HepG2 (cell line): ENCODE measurements around the gene RRBP1. TPM values are rescaled to one million over a fixed set of nuclear protein-coding genes. Genes with fewer than 3 reads are reported as not detected.

ENCODE experiments used
- MAF1 ChIP-seq: sonication (generic); formaldehyde crosslinking; IDR thresholded peaks from 2 replicates; pipeline ENCODE4 v1.5.0; 2020; ENCODE audit warnings: missing genetic modification reagents, borderline replicate concordance
- MTA3 ChIP-seq: sonication (generic); formaldehyde crosslinking; IDR thresholded peaks from 2 replicates; pipeline ENCODE4 v1.4.0; 2020; ENCODE audit warnings: missing genetic modification reagents
- SKIL ChIP-seq: sonication (generic); formaldehyde crosslinking; IDR thresholded peaks from 2 replicates; pipeline ENCODE4 v1.8.0; 2022; ENCODE audit warnings: missing genetic modification reagents, mild to moderate bottlenecking, moderate library complexity, borderline replicate concordance
- SMC3 ChIP-seq: IDR thresholded peaks from 2 replicates; pipeline ENCODE4 v1.6.1; 2011; ENCODE audit warnings: low read length, improper control_type of control experiment
- SRF ChIP-seq: IDR thresholded peaks from 2 replicates; pipeline ENCODE4 v1.6.1; 2011; ENCODE audit warnings: mild to moderate bottlenecking, low read depth, low read length, moderate library complexity
- ZBTB38 ChIP-seq: sonication (generic); formaldehyde crosslinking; IDR thresholded peaks from 2 replicates; pipeline ENCODE4 v1.5.1; 2020; ENCODE audit warnings: mild to moderate bottlenecking, missing genetic modification reagents
- ZIK1 ChIP-seq: sonication (generic); formaldehyde crosslinking; IDR thresholded peaks from 2 replicates; pipeline ENCODE4 v1.5.0; 2020; ENCODE audit warnings: mild to moderate bottlenecking, low read depth, missing genetic modification reagents, borderline replicate concordance
- ZNF318 ChIP-seq: sonication (generic); formaldehyde crosslinking; IDR thresholded peaks from 2 replicates; pipeline ENCODE4 v1.4.0; 2020; ENCODE audit warnings: mild to moderate bottlenecking, missing genetic modification reagents
- ZNF343 ChIP-seq: sonication (generic); formaldehyde crosslinking; IDR thresholded peaks from 2 replicates; pipeline ENCODE4 v1.4.0; 2020; ENCODE audit warnings: mild to moderate bottlenecking, missing genetic modification reagents
- ZSCAN5A ChIP-seq: sonication (generic); formaldehyde crosslinking; IDR thresholded peaks from 2 replicates; pipeline ENCODE4 v1.8.0; 2022; ENCODE audit warnings: mild to moderate bottlenecking, missing genetic modification reagents, borderline replicate concordance
- polyA plus RNA-seq, 8 experiments: library from polyadenylated mRNA; depleted of rRNA in 3 of 8; stranded (reverse) in 7 of 8; unstranded in 1 of 8; fragments of >200 nt; fragmentation: Illumina TruSeq in 4 of 8; extraction: Trizol in 4 of 8; gene quantifications; 2 replicates each; pipeline versions ENCODE4 v1.2.1 to v1.2.3, GENCODE V29; 2011 to 2016; ENCODE audit warnings: low read depth in 4 of 8, missing spikeins in 1 of 8, mixed read lengths in 1 of 8; ENCODE audit not compliant: insufficient read depth in 1 of 8
- total RNA-seq, 5 experiments: library from RNA; depleted of rRNA; stranded (reverse); fragments of >200 nt; fragmentation: Illumina TruSeq; extraction: Trizol; gene quantifications; 2 replicates each; pipeline ENCODE4 v1.2.3, GENCODE V29; 2016; ENCODE audit warnings: low read depth in 1 of 5
- TF ChIP-seq, protein P1 (sequence below): conservative IDR thresholded peaks from 2 replicates; pipeline ENCODE4 v1.6.1; 2018; ENCODE audit warnings: missing genetic modification reagents
- TF ChIP-seq, protein P2 (sequence below): sonication (generic); formaldehyde crosslinking; IDR thresholded peaks from 2 replicates; pipeline ENCODE4 v1.5.0; 2020; ENCODE audit warnings: mild to moderate bottlenecking, missing genetic modification reagents

RRBP1 gene
- total and polyA plus RNA-seq, 2 of the 13 experiments (the other 11 are each of a cell fraction or from before 2014, with no cell fraction given) = 150 to 222 TPM

- TF ChIP-seq, protein P1, sequence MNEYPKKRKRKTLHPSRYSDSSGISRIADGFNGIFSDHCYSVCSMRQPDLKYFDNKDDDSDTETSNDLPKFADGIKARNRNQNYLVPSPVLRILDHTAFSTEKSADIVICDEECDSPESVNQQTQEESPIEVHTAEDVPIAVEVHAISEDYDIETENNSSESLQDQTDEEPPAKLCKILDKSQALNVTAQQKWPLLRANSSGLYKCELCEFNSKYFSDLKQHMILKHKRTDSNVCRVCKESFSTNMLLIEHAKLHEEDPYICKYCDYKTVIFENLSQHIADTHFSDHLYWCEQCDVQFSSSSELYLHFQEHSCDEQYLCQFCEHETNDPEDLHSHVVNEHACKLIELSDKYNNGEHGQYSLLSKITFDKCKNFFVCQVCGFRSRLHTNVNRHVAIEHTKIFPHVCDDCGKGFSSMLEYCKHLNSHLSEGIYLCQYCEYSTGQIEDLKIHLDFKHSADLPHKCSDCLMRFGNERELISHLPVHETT (CRISPR knock-in tag) = peak; percentile 66
- TF ChIP-seq ZBTB38 (peak; percentile 86), SKIL (CRISPR knock-in tag) (no peak), ZNF343 (no peak), SMC3 (no peak), ZSCAN5A (CRISPR knock-in tag) (no peak), MAF1 (CRISPR knock-in tag) (no peak), ZIK1 (CRISPR knock-in tag) (peak; percentile 62; the same call in 1 of the 2 replicates), MTA3 (CRISPR knock-in tag) (no peak; the same call in 1 of the 2 replicates), SRF (no peak), ZNF318 (no peak; the same call in none of the 2 replicates)
- TF ChIP-seq, protein P2, sequence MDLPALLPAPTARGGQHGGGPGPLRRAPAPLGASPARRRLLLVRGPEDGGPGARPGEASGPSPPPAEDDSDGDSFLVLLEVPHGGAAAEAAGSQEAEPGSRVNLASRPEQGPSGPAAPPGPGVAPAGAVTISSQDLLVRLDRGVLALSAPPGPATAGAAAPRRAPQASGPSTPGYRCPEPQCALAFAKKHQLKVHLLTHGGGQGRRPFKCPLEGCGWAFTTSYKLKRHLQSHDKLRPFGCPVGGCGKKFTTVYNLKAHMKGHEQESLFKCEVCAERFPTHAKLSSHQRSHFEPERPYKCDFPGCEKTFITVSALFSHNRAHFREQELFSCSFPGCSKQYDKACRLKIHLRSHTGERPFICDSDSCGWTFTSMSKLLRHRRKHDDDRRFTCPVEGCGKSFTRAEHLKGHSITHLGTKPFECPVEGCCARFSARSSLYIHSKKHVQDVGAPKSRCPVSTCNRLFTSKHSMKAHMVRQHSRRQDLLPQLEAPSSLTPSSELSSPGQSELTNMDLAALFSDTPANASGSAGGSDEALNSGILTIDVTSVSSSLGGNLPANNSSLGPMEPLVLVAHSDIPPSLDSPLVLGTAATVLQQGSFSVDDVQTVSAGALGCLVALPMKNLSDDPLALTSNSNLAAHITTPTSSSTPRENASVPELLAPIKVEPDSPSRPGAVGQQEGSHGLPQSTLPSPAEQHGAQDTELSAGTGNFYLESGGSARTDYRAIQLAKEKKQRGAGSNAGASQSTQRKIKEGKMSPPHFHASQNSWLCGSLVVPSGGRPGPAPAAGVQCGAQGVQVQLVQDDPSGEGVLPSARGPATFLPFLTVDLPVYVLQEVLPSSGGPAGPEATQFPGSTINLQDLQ (CRISPR knock-in tag) = peak; percentile 20; the same call in 1 of the 2 replicates
Measured at GRCh38 chr20:17569616-17570346, 112.3 kb downstream of the RRBP1 start, which contains the start of gene DSTN (continued).
